Thoracic aorta (tissue), 2 donors: ENCODE measurements around the gene CNDP2. TPM values are rescaled to one million over a fixed set of nuclear protein-coding genes. Genes with fewer than 3 reads are reported as not detected.

Experiments used
- ATAC-seq: fragments of 150-250 bp; one replicate; pipeline ENCODE4 v1.8.0; 2017; ENCODE audit warnings: low read depth; ENCODE audit not compliant: insufficient number of reproducible peaks, low FRiP score
- DNase-seq: peaks from one replicate; pipeline ENCODE4 v3.0.0-alpha.2; 2020; ENCODE audit warnings: low spot score
- H3K27ac ChIP-seq, 2 donors: fragments of 200-600 bp; sonication (generic); 1 replicate in 1 of 2; 2 replicates in 1 of 2; pipeline ENCODE4 v1.5.1; 2016; ENCODE audit warnings: mild to moderate bottlenecking in 2 of 2, moderate library complexity in 2 of 2
- H3K27me3 ChIP-seq: fragments of 200-600 bp; sonication (generic); replicated peaks from 2 replicates; pipeline ENCODE4 v1.6.0; 2016; ENCODE audit warnings: mild to moderate bottlenecking; ENCODE audit not compliant: insufficient read depth
- H3K36me3 ChIP-seq: fragments of 200-600 bp; sonication (generic); one replicate; pipeline ENCODE4 v1.5.1; 2016
- H3K4me1 ChIP-seq, 2 donors: fragments of 200-600 bp; sonication (generic); 1 replicate in 1 of 2; 2 replicates in 1 of 2; pipeline versions ENCODE4 v1.5.1 to v1.6.0; 2016; ENCODE audit warnings: low read depth in 2 of 2, mild to moderate bottlenecking in 1 of 2; ENCODE audit not compliant: control insufficient read depth in 1 of 2
- H3K4me3 ChIP-seq: fragments of 200-600 bp; sonication (generic); 2 replicates; pipeline ENCODE4 v1.5.1; 2016; ENCODE audit warnings: mild to moderate bottlenecking
- H3K9me3 ChIP-seq: fragments of 200-600 bp; sonication (generic); 2 replicates; pipeline ENCODE4 v1.5.1; 2016
- CTCF ChIP-seq: fragments of 200-600 bp; sonication (generic); IDR thresholded peaks from one replicate; pipeline ENCODE4 v1.5.1; 2019; ENCODE audit warnings: antibody characterized with exemption
- total RNA-seq, 2 donors: library from RNA; depleted of rRNA; stranded (reverse); fragments of >200 nt; gene quantifications; one replicate each; pipeline versions ENCODE4 v1.1.0 to v1.2.3, GENCODE V29; 2016

Gene CNDP2
- total RNA-seq, 2 donors from 2014 or later = 44.3 to 106 TPM

GRCh38 chr18:74451148-74451547, 45.0 kb upstream of the CNDP2 start:
- no peaks in the 10 kb centered on the region for H3K9me3 ChIP-seq
- no peak overlapping the region for H3K4me3 ChIP-seq
- no peak overlapping the region for H3K27ac ChIP-seq
- H3K27me3 ChIP-seq = no peaks in the 10 kb centered on the region
- no peaks in the 10 kb centered on the region for H3K36me3 ChIP-seq
- DNase-seq (no peak), ATAC-seq (no peak)
- peaks cover 1 to 3% of the 10 kb centered on the region in 2 donors for H3K4me1 ChIP-seq
- no peak for TF ChIP-seq CTCF

GRCh38 chr18:74453016-74453566, 43.1 kb upstream of the CNDP2 start:
- TF ChIP-seq CTCF = no peak
- ATAC-seq = no peak

GRCh38 chr18:74453642-74454198, 42.4 kb upstream of the CNDP2 start:
- Histone ChIP-seq H3K4me3 (no peak overlapping the region), H3K9me3 (no peaks in the 10 kb centered on the region), H3K4me1 (peaks cover 7 to 9% of the 10 kb centered on the region in 2 donors), H3K27me3 (no peaks in the 10 kb centered on the region), H3K36me3 (no peaks in the 10 kb centered on the region), H3K27ac (no peak overlapping the region)
- TF ChIP-seq CTCF = no peak
- ATAC-seq (no peak), DNase-seq (no peak)

More at GRCh38 chr18:74453016-74453566, 43.1 kb upstream of the CNDP2 start:
- Histone ChIP-seq H3K4me1 (peaks cover 7 to 9% of the 10 kb centered on the region in 2 donors), H3K4me3 (no peak overlapping the region), H3K27ac (no peak overlapping the region), H3K9me3 (no peaks in the 10 kb centered on the region), H3K27me3 (no peaks in the 10 kb centered on the region), H3K36me3 (no peaks in the 10 kb centered on the region)
- no peak for DNase-seq

- TF ChIP-seq CTCF = no peak
- H3K27me3 ChIP-seq = no peaks in the 10 kb centered on the region
- no peak for ATAC-seq
- H3K27ac ChIP-seq = no peak overlapping the region
- peaks cover 7 to 9% of the 10 kb centered on the region in 2 donors for H3K4me1 ChIP-seq
- H3K9me3 ChIP-seq = no peaks in the 10 kb centered on the region
- no peak overlapping the region for H3K4me3 ChIP-seq
- no peak for DNase-seq
- H3K36me3 ChIP-seq = no peaks in the 10 kb centered on the region
These were observed 41.8 kb upstream of the CNDP2 start for GRCh38 chr18:74454279-74454751.

- no peak for TF ChIP-seq CTCF
- Histone ChIP-seq H3K9me3 (no peaks in the 10 kb centered on the region), H3K27me3 (no peaks in the 10 kb centered on the region)
These were observed 40.8 kb upstream of the CNDP2 start for GRCh38 chr18:74455386-74455785.

More at GRCh38 chr18:74455386-74455785, 40.8 kb upstream of the CNDP2 start:
- Histone ChIP-seq H3K27ac (no peak overlapping the region), H3K4me3 (no peak overlapping the region), H3K4me1 (peaks cover 7 to 9% of the 10 kb centered on the region in 2 donors), H3K36me3 (no peaks in the 10 kb centered on the region)
- no peak for ATAC-seq
- no peak for DNase-seq
